Muscle of back (tissue), 11 donors: ENCODE data around the gene ALG8. TPM values are rescaled to one million over a fixed set of nuclear protein-coding genes. Genes with fewer than 3 reads are reported as not detected.
"Not testable (repeated sequence)": the region's sequence is repeated elsewhere in the genome, so short reads cannot be mapped to it uniquely, and the experiment has no call there.

Experiments used
- DNase-seq, 3 donors: peaks; one replicate each; pipeline versions ENCODE4 v3.0.0 to v3.0.0-alpha.2; 2013
- polyA plus RNA-seq, 10 donors: library from polyadenylated mRNA; unstranded; fragments of 120-200 nt; gene quantifications; one replicate each; pipeline ENCODE4 v1.2.1, GENCODE V29; 2013; ENCODE audit not compliant: insufficient read length in 10 of 10

The ALG8 gene
- polyA plus RNA-seq, 10 donors: 18.4 to 35.3 (median 25.6) TPM

- peak in 2 of 3 donors; percentile 5 to 20 for DNase-seq
Observed at GRCh38 chr11:78109081-78110015, 30.1 kb downstream of the ALG8 start.

- DNase-seq: no peak
Observed at GRCh38 chr11:78100676-78101472, 38.6 kb downstream of the ALG8 start.

GRCh38 chr11:78100261-78100660 lies 39.2 kb downstream of the ALG8 start:
- no peak for DNase-seq

- DNase-seq: no peak
Observed at GRCh38 chr11:78099666-78100065, 39.8 kb downstream of the ALG8 start.

GRCh38 chr11:78097666-78098385 lies 41.6 kb downstream of the ALG8 start:
- DNase-seq: no peak

GRCh38 chr11:78094250-78094649 lies 45.2 kb downstream of the ALG8 start:
- DNase-seq: no peak

GRCh38 chr11:78086521-78087074 lies 52.8 kb downstream of the ALG8 start:
- not testable (repeated sequence) for DNase-seq

GRCh38 chr11:78085972-78086371 lies 53.5 kb downstream of the ALG8 start:
- DNase-seq: no peak

- not testable (repeated sequence) for DNase-seq
Observed at GRCh38 chr11:78084506-78084905, 54.9 kb downstream of the ALG8 start.

GRCh38 chr11:78083021-78083420 lies 56.4 kb downstream of the ALG8 start:
- DNase-seq: no peak

- DNase-seq: no peak
Observed at GRCh38 chr11:78082146-78082545, 57.3 kb downstream of the ALG8 start.

GRCh38 chr11:78081583-78081982 lies 57.8 kb downstream of the ALG8 start:
- DNase-seq: no peak

- no peak for DNase-seq
Observed at GRCh38 chr11:78080818-78081495, 58.5 kb downstream of the ALG8 start.

- no peak for DNase-seq
Observed at GRCh38 chr11:78080084-78080817, 59.2 kb downstream of the ALG8 start.

- DNase-seq: peak; percentile 77 to 96 (median 93)
Observed at GRCh38 chr11:78079232-78080083, 60.0 kb downstream of the ALG8 start, which contains the start of gene NDUFC2. Gene NDUFC2, minus strand, starts transcription at chr11:78079862. Its CDS starts 118 bp downstream, at chr11:78079744.

- DNase-seq: no peak
Observed at GRCh38 chr11:78078218-78079167, 60.9 kb downstream of the ALG8 start.

- not testable (repeated sequence) for DNase-seq
Observed at GRCh38 chr11:78077592-78077991, 61.8 kb downstream of the ALG8 start.
